Measurements from ENCODE around the gene DEUP1.

DNA sequence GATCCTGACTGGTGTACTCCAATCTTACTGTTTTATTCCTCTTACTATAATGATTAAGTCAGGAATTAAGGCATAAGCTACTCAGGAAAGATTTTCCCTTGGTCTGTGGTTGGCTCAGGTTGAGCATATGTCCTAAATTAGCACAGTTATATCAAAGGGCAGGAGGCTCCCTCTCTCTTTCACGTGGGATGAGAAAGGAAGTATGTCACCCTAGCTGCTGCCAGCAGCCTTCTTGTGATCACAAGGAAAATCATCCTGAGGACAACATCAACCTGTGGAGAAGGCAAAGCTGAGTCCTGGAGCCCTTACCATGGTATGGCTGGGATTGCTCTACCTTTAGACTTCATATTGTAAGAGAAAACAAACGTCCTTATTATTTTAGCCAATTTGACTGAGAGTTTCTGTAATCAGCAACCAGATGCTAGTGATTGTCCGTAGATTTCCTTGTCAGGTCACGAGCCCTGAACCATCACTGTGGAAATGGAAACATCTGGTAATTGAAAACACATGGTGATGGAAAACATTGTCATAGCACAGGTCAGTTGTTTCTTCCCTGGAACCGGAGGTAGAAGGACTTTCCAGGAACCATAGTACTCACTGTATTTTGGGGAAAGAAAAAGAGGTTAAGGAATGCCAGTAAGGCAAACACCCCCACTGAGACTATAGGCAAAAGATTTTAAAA, 40.6 kb upstream of the DEUP1 start:
- TF ChIP-seq POLR2AphosphoS5 (IDR thresholded peaks at IDR 0.05) (no peak), POLR2A (IDR thresholded peaks at IDR 0.05) (no peak)
- TF ChIP-seq, protein P1, sequence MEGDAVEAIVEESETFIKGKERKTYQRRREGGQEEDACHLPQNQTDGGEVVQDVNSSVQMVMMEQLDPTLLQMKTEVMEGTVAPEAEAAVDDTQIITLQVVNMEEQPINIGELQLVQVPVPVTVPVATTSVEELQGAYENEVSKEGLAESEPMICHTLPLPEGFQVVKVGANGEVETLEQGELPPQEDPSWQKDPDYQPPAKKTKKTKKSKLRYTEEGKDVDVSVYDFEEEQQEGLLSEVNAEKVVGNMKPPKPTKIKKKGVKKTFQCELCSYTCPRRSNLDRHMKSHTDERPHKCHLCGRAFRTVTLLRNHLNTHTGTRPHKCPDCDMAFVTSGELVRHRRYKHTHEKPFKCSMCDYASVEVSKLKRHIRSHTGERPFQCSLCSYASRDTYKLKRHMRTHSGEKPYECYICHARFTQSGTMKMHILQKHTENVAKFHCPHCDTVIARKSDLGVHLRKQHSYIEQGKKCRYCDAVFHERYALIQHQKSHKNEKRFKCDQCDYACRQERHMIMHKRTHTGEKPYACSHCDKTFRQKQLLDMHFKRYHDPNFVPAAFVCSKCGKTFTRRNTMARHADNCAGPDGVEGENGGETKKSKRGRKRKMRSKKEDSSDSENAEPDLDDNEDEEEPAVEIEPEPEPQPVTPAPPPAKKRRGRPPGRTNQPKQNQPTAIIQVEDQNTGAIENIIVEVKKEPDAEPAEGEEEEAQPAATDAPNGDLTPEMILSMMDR (IDR thresholded peaks at IDR 0.05), result no peak

Measured in sigmoid colon (tissue), 4 donors.